Neuronal stem cell (in vitro differentiated cells): ENCODE measurements around the gene COG5.
"Not testable (repeated sequence)": the region's sequence is repeated elsewhere in the genome, so short reads cannot be mapped to it uniquely, and the experiment has no call there.

Experiments
- DNase-seq: peaks from one replicate; pipeline ENCODE4 v3.0.0-alpha.2; 2013; ENCODE audit warnings: low spot score
- H2AFZ ChIP-seq: one replicate; pipeline ENCODE4 v1.6.1; 2013; ENCODE audit warnings: mild to moderate bottlenecking, low read length, inconsistent platforms
- H2AK5ac ChIP-seq: 2 replicates; pipeline ENCODE4 v1.6.1; 2013; ENCODE audit warnings: low read depth, mild to moderate bottlenecking, inconsistent platforms, low read length, moderate library complexity, mixed read lengths
- H2BK120ac ChIP-seq: 2 replicates; pipeline ENCODE4 v1.6.1; 2013; ENCODE audit warnings: low read depth, mild to moderate bottlenecking, inconsistent platforms, low read length, moderate library complexity, mixed read lengths
- H2BK12ac ChIP-seq: one replicate; pipeline ENCODE4 v1.6.1; 2013; ENCODE audit warnings: low read length, inconsistent platforms
- H2BK15ac ChIP-seq: 2 replicates; pipeline ENCODE4 v1.6.1; 2013; ENCODE audit warnings: mild to moderate bottlenecking, low read length, inconsistent platforms, mixed read lengths
- H2BK5ac ChIP-seq: one replicate; pipeline ENCODE4 v1.6.1; 2013; ENCODE audit warnings: inconsistent platforms, mild to moderate bottlenecking, low read length, moderate library complexity
- H3K14ac ChIP-seq: one replicate; pipeline ENCODE4 v1.6.1; 2013; ENCODE audit warnings: low read length, inconsistent platforms
- H3K18ac ChIP-seq: 2 replicates; pipeline ENCODE4 v1.6.1; 2013; ENCODE audit warnings: low read length, inconsistent platforms
- H3K23ac ChIP-seq: 2 replicates; pipeline ENCODE4 v1.6.1; 2013; ENCODE audit warnings: low read depth, mild to moderate bottlenecking, mixed read lengths, low read length, inconsistent platforms; ENCODE audit not compliant: poor library complexity
- H3K27ac ChIP-seq: replicated peaks from 3 replicates; pipeline ENCODE4 v1.5.1; 2013; ENCODE audit warnings: low read length, inconsistent platforms
- H3K27me3 ChIP-seq, 3 experiments: 2 replicates each; pipeline ENCODE4 v1.6.1; 2013; ENCODE audit warnings: low read length in 3 of 3, mild to moderate bottlenecking in 2 of 3, inconsistent platforms in 1 of 3, low read depth in 1 of 3, mixed read lengths in 1 of 3, moderate library complexity in 1 of 3; ENCODE audit not compliant: control insufficient read depth in 3 of 3, insufficient read depth in 3 of 3
- H3K36me3 ChIP-seq, 2 donors: replicated peaks in 1 of 2; 2 replicates each; pipeline ENCODE4 v1.6.1; 2013; ENCODE audit warnings: low read length in 2 of 2; ENCODE audit not compliant: control insufficient read depth in 2 of 2, insufficient read depth in 2 of 2
- H3K4ac ChIP-seq: 2 replicates; pipeline ENCODE4 v1.6.1; 2013; ENCODE audit warnings: inconsistent platforms, mild to moderate bottlenecking, low read length, moderate library complexity
- H3K4me1 ChIP-seq, 2 donors: 1 replicate in 1 of 2; 2 replicates in 1 of 2; pipeline ENCODE4 v1.6.1; 2013; ENCODE audit warnings: low read length in 2 of 2, low read depth in 1 of 2; ENCODE audit not compliant: control insufficient read depth in 2 of 2, insufficient read depth in 1 of 2
- H3K4me2 ChIP-seq: one replicate; pipeline ENCODE4 v1.6.1; 2013; ENCODE audit warnings: mild to moderate bottlenecking, low read length, inconsistent platforms; ENCODE audit not compliant: insufficient read depth, poor library complexity, severe bottlenecking
- H3K4me3 ChIP-seq, 2 donors: 2 replicates each; pipeline ENCODE4 v1.5.1; 2013; ENCODE audit warnings: low read length in 2 of 2, mild to moderate bottlenecking in 2 of 2, inconsistent platforms in 1 of 2, moderate library complexity in 1 of 2
- H3K79me1 ChIP-seq: one replicate; pipeline ENCODE4 v1.6.1; 2013; ENCODE audit warnings: low read depth, mild to moderate bottlenecking, inconsistent platforms, low read length, moderate library complexity
- H3K9ac ChIP-seq: one replicate; pipeline ENCODE4 v1.6.1; 2013; ENCODE audit warnings: mild to moderate bottlenecking, low read depth, low read length, inconsistent platforms; ENCODE audit not compliant: poor library complexity
- H3K9me3 ChIP-seq, 2 donors: replicated peaks in 1 of 2; 2 replicates each; pipeline versions ENCODE3 to v1.6.1; 2013; ENCODE audit warnings: low read length in 2 of 2, mild to moderate bottlenecking in 2 of 2, inconsistent platforms in 1 of 2, low read depth in 1 of 2, mixed read lengths in 1 of 2, moderate library complexity in 1 of 2; ENCODE audit not compliant: control insufficient read depth in 2 of 2, insufficient read depth in 1 of 2
- H4K8ac ChIP-seq: one replicate; pipeline ENCODE4 v1.6.1; 2013; ENCODE audit warnings: low read depth, mild to moderate bottlenecking, inconsistent platforms, low read length, moderate library complexity
- H4K91ac ChIP-seq: one replicate; pipeline ENCODE4 v1.6.1; 2013; ENCODE audit warnings: low read length, low read depth, mild to moderate bottlenecking, inconsistent platforms; ENCODE audit not compliant: poor library complexity
- WGBS, 2 donors: extraction: QIAGEN DNeasy Blood & Tissue Kit; methylation state at CpG; one replicate each; pipeline ENCODE4 v1.1.7; 2013; ENCODE audit warnings: missing lambda C conversion rate in 2 of 2, mixed read lengths in 1 of 2; ENCODE audit not compliant: insufficient read length in 2 of 2, insufficient replicate concordance in 1 of 2; ENCODE audit errors: extremely low coverage in 2 of 2; 5-methylcytosine and 5-hydroxymethylcytosine counted together

COG5 gene

GRCh38 chr7:107157091-107157490 is 406.6 kb downstream of the COG5 start:
- no peak for DNase-seq
- H4K91ac ChIP-seq, result no peak overlapping the region
- H3K27ac ChIP-seq, result no peak overlapping the region
- no peak overlapping the region for H3K14ac ChIP-seq
- H3K4me1 ChIP-seq, result no peaks in the 10 kb centered on the region
- no peak overlapping the region for H4K8ac ChIP-seq
- H3K18ac ChIP-seq, result no peak overlapping the region
- H3K4me2 ChIP-seq, result no peak overlapping the region
- no peaks in the 10 kb centered on the region for H3K9me3 ChIP-seq
- no peak overlapping the region for H3K9ac ChIP-seq
- no peak overlapping the region for H3K23ac ChIP-seq
- H3K4me3 ChIP-seq, result no peak overlapping the region
- no peak overlapping the region for H2BK5ac ChIP-seq
- H2BK15ac ChIP-seq, result no peak overlapping the region
- no peak overlapping the region for H2BK12ac ChIP-seq
- H2AK5ac ChIP-seq, result no peak overlapping the region
- peaks cover 2 to 3% of the 10 kb centered on the region in 2 donors for H3K36me3 ChIP-seq
- H3K79me1 ChIP-seq, result no peaks in the 10 kb centered on the region
- H2AFZ ChIP-seq, result no peak overlapping the region
- WGBS, 2 donors, result no CpG with 5 or more reads among the region's 7 CpGs
- no peaks in the 10 kb centered on the region for H3K27me3 ChIP-seq
- H2BK120ac ChIP-seq, result no peak overlapping the region
- no peak overlapping the region for H3K4ac ChIP-seq

DNA sequence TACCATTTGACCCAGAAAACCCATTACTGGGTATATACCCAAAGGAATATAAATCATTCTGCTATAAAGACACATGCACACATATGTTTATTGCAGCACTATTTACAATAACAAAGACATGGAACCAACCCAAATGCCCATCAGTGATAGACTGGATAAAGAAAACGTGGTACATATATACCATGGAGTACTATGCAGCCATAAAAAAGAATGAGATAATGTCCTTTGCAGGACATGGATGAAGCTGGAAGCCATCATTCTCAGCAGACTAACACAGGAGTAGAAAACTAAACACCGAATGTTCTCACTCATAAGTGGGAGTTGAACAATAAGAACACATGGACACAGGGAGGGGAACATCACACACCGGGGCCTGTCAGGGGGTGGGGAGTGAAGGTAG is 408.0 kb downstream of the COG5 start:
- H3K9me3 ChIP-seq, H3K27me3 ChIP-seq, DNase-seq, H3K18ac ChIP-seq, H3K27ac ChIP-seq, H2BK12ac ChIP-seq, H3K4me3 ChIP-seq, H4K91ac ChIP-seq, H3K23ac ChIP-seq, H2BK120ac ChIP-seq, H2BK15ac ChIP-seq, H2BK5ac ChIP-seq, H3K4me2 ChIP-seq, H3K4me1 ChIP-seq, H3K9ac ChIP-seq, H2AFZ ChIP-seq, H3K79me1 ChIP-seq, H3K4ac ChIP-seq, H3K14ac ChIP-seq, H3K36me3 ChIP-seq, H4K8ac ChIP-seq, H2AK5ac ChIP-seq: not testable (repeated sequence)
- WGBS, 2 donors, result no CpG with 5 or more reads among the region's 3 CpGs

- H3K18ac ChIP-seq, result no peak overlapping the region
- H3K14ac ChIP-seq, result no peak overlapping the region
- no peak overlapping the region for H2BK12ac ChIP-seq
- H3K27me3 ChIP-seq, result no peaks in the 10 kb centered on the region
- no peak overlapping the region for H4K91ac ChIP-seq
- WGBS, 2 donors, result no CpG with 5 or more reads among the region's 6 CpGs
- no peak overlapping the region for H3K23ac ChIP-seq
- H2AK5ac ChIP-seq, result no peak overlapping the region
- no peaks in the 10 kb centered on the region for H3K4me1 ChIP-seq
- no peak overlapping the region for H3K9ac ChIP-seq
- no peak overlapping the region for H3K4me2 ChIP-seq
- no peak overlapping the region for H4K8ac ChIP-seq
- no peak overlapping the region for H2BK120ac ChIP-seq
- H2BK5ac ChIP-seq, result no peak overlapping the region
- H3K36me3 ChIP-seq, result peaks cover 2 to 3% of the 10 kb centered on the region in 2 donors
- H2BK15ac ChIP-seq, result no peak overlapping the region
- H3K9me3 ChIP-seq, result no peaks in the 10 kb centered on the region
- no peak overlapping the region for H2AFZ ChIP-seq
- no peak overlapping the region for H3K4ac ChIP-seq
- no peak overlapping the region for H3K27ac ChIP-seq
- H3K79me1 ChIP-seq, result no peaks in the 10 kb centered on the region
- DNase-seq, result no peak
- H3K4me3 ChIP-seq, result no peak overlapping the region
Observed at GRCh38 chr7:107154826-107155225, 408.9 kb downstream of the COG5 start.

DNA sequence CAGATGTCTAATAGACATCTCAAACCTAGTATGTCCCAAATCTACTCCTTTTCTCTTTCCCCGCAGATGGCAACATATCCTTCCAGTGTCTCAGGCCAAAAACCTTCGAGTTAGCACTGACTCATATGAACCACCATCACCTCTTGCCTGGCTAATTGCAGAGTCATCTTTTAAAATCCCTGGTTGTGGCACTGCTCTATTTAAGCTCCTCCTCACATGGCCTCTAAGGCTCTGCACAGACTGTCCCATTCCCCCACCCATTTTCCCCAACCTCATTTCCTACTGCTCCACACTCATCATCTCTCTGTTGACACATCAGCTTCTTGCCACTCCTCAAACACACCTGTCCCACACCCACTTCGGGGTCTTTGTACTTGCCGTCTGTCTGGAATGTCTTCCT is 411.7 kb downstream of the COG5 start:
- H3K18ac ChIP-seq, result no peak overlapping the region
- H2BK15ac ChIP-seq, result no peak overlapping the region
- H2BK12ac ChIP-seq, result no peak overlapping the region
- H3K36me3 ChIP-seq, result peaks cover 0 to 2% of the 10 kb centered on the region in 2 donors
- H3K79me1 ChIP-seq, result no peaks in the 10 kb centered on the region
- H3K4me2 ChIP-seq, result no peak overlapping the region
- no peak overlapping the region for H3K27ac ChIP-seq
- no peak overlapping the region for H3K23ac ChIP-seq
- no peak overlapping the region for H3K14ac ChIP-seq
- H2AFZ ChIP-seq, result no peak overlapping the region
- no peak overlapping the region for H4K91ac ChIP-seq
- no peak overlapping the region for H4K8ac ChIP-seq
- no peak overlapping the region for H3K9ac ChIP-seq
- DNase-seq, result no peak
- no peak overlapping the region for H2AK5ac ChIP-seq
- H2BK120ac ChIP-seq, result no peak overlapping the region
- no CpG with 5 or more reads among the region's 4 CpGs for WGBS, 2 donors
- H3K27me3 ChIP-seq, result no peaks in the 10 kb centered on the region
- no peaks in the 10 kb centered on the region for H3K4me1 ChIP-seq
- H3K4me3 ChIP-seq, result no peak overlapping the region
- no peaks in the 10 kb centered on the region for H3K9me3 ChIP-seq
- no peak overlapping the region for H3K4ac ChIP-seq
- H2BK5ac ChIP-seq, result no peak overlapping the region
